ENCODE measurements around the gene ANKRD60.

Gene ANKRD60

DNA sequence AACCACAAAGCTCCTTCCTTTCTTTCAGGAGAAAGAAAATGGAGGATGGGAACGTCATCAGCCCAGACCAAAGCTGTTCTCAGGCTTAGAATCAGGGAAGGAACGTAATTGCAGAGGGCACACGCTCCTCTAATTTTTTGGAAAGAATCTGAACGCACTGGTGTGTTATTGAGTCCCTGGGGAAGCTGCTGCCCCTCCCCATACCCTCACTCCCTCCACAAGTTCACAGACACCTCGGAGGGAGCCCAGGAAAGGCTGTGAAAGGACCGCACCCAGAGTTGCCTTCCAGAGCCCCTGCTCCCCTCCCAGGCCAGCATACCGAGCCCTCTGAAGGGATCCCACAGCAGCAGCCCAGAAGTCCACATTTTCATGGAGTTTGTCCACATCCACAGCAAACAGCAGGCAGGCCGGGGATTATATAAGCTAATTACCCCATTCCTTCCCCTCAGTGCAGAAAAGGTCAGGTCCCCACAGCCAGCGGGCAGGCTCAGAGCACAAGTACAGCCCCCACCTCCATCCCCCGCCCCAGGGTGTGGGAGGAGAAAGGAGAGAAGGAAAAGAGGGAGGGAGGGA lies 53.7 kb downstream of the ANKRD60 start:
- no peak for DNase-seq
- intact Hi-C loops (cut with DNase I) = loop anchor here (5.0 kb wide), 1 partner anchor 522 kb away; no protein-coding TSS in a partner anchor

DNA sequence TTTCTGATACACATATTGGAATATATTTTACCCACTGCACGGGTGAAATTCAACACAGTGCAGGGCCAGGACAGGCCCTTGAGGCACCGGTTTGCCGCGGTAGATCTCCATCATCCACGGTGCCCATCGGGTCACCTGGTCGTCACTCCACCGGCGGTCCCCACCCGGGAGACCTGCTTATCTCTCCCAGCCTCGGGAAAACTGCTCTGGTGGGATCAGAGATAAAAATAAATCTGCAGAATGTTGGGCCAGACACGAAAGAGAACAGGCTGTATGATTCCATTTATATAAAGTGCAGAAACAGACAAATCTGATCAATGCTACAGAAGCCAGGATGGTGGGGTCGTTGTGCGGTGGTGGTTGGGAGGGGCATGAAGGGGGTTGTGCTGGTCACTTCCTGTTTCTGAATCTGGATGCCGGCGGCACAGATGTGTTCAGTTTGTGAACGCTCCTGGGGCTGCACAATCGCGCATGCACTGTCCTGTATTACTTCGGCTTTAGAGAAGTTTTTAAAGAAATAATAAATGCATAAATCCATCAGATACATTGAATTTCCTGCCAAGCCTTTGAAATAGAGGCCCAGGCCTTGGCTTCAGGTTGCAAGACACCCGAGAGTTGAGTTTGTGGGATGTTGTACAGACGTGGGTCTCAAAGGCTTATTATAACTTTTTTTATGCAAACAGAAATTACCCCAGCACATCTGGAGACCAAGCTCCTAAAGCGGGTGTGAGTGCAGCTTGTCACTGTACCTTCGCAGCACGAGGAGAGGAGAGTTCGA lies 54.3 kb downstream of the ANKRD60 start:
- no peak for DNase-seq
- intact Hi-C loops (cut with DNase I) = no loop called here

DNA sequence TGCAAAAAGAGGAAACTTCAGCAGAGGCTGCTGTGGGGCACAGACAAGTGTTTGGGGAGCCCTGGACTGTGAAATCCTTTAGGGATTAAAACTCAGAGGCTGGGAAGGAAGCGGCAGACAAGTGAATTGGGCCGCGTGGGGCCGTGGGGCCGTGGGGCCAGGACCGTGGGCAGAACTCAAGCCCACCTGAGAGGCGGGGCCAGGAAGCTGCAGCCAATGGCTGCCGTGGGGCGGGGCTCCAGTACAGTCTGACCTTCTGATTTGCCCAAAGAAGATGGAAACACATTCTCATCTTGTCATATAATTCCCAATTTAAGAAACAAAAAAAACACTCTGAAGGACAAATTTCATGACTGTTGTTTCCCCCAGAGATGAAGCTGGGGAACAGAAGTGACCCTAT lies 55.4 kb downstream of the ANKRD60 start:
- intact Hi-C loops (cut with DNase I) = no loop called here
- DNase-seq = no peak

DNA sequence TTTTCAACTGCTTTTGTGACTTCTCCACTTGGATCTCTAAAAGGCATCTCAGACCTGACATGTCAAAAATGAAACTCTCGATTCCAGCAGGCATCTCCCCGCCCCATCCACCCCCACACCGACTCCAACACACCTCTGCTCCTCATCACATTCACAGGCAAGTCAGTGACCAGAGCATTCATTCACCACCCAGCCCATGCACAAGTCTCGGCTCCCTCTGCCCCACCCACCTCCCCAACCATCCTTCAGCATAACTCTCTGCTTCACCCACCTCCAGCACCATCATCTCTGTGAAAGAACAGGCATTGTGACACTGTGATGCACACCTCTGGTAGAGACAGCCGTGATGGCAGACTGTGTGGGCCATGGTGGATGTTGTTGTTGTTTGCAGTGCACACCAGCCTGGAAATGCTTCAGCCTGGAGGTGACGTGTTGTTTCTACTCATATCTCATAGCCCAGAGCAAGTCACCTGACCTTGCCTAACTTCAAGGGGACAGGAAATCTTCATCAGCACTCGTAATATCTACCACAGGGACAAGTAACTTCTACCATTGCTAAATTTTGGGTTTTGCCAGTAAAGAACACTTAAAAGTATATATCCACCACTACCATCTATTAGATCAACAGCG lies 56.5 kb downstream of the ANKRD60 start:
- DNase-seq = peak in 23 of 42 donors; percentile 11 to 62 (median 30)
- intact Hi-C loops (cut with DNase I) = no loop called here

DNA sequence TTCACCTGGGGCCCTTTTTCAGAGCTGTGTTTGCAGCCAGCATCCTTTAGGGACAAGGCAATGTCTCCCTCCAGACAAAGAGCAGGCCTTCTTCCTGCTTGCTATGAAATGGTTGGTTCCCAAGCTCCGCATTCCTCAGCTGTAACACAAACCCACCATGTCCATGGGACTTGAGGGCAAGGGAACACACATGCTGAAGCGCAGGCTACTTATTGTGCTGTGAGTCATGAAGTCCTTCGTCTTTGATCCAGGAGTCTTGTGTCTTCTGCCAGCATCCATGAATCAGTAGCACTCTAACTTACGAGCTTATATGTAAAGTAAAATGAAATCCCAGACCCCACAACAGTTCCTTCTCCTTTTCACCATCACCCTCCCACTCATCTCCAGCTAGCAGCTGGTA lies 59.0 kb downstream of the ANKRD60 start:
- no peak for DNase-seq

DNA sequence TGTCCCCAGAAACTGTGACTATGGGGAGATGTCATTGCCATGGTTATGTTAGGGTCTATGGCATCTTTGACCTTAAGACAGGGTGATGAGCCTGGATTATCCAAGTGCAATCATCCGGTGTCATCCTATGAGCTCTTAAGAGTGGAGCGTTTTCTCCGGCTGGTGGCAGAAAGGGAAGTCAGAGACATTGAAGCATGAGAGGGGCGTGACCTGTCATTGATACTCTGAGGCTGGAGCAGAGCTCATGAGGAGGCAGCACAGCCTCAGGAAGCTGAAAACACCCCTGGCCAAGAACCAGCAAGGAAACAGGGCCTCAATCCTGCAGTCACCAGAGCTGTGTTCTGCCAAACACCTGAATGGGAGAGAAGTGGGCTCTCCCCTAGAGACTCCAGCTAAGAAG lies 59.6 kb downstream of the ANKRD60 start:
- intact Hi-C loops (cut with DNase I) = no loop called here
- DNase-seq = no peak

More for the DNA sequence above, 59.0 kb downstream of the ANKRD60 start:
- intact Hi-C loops (cut with DNase I) = no loop called here

DNA sequence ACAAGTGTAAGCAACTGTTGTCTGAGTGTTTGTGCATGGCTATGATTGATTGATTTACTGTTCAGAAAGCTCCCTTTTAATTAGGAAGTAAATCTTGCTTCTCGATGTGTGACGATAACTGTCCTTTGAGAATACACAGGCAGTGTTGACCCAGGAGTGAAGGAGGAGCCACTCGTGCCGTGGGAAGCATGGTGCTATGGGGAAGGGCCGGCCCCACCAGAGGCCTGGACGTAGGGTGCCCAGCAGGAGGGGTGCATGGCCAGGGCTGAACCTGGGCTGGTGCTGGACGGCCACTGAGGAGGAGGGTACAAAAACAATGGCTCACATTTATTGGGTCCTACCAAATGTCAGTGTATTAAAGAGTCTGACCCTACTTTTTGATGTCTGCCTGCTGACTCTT lies 60.7 kb downstream of the ANKRD60 start:
- intact Hi-C loops (cut with DNase I) = no loop called here
- DNase-seq = no peak

Data from head of caudate nucleus (tissue), 42 donors.